HepG2 (cell line): ENCODE measurements around the gene KRTAP9-2.

Source experiments
- BCL3 ChIP-seq: sonication (generic); formaldehyde crosslinking; IDR thresholded peaks from 2 replicates; pipeline ENCODE4 v1.5.1; 2020; ENCODE audit warnings: mild to moderate bottlenecking, missing genetic modification reagents, moderate library complexity
- CBX1 ChIP-seq: IDR thresholded peaks from one replicate; pipeline ENCODE4 v1.6.1; 2016; ENCODE audit warnings: antibody characterized with exemption, low read depth
- CTCF ChIP-seq: sonication (generic); formaldehyde crosslinking; IDR thresholded peaks from 2 replicates; pipeline ENCODE4 v1.5.0; 2020; ENCODE audit warnings: mild to moderate bottlenecking, missing genetic modification reagents, moderate library complexity
- EP300 ChIP-seq, 3 experiments: sonication (generic) in 1 of 3; formaldehyde crosslinking in 1 of 3; IDR thresholded peaks; 2 replicates each; pipeline versions ENCODE4 v1.5.1 to v1.6.1; 2011 to 2020; ENCODE audit warnings: low read depth in 2 of 3, low read length in 2 of 3, borderline replicate concordance in 1 of 3, improper control_type of control experiment in 1 of 3, mild to moderate bottlenecking in 1 of 3, missing genetic modification reagents in 1 of 3, moderate library complexity in 1 of 3
- JUND ChIP-seq: sonication (generic); formaldehyde crosslinking; IDR thresholded peaks from 2 replicates; pipeline ENCODE4 v1.8.0; 2022; ENCODE audit warnings: mild to moderate bottlenecking, missing genetic modification reagents
- POLR2A ChIP-seq, 2 experiments: IDR thresholded peaks; 2 replicates each; pipeline ENCODE4 v1.6.1; 2011; ENCODE audit warnings: low read depth in 2 of 2, low read length in 2 of 2, mild to moderate bottlenecking in 1 of 2, moderate library complexity in 1 of 2; ENCODE audit not compliant: insufficient read depth in 1 of 2
- RAD51 ChIP-seq: fragments of 450-650 bp; IDR thresholded peaks from 2 replicates; pipeline ENCODE4 v1.6.1; 2016; ENCODE audit warnings: borderline replicate concordance
- RFXANK ChIP-seq: IDR thresholded peaks from 2 replicates; pipeline ENCODE4 v1.6.1; 2016
- TEAD2 ChIP-seq: sonication (generic); formaldehyde crosslinking; IDR thresholded peaks from 2 replicates; pipeline ENCODE4 v1.9.0; 2021; ENCODE audit warnings: missing genetic modification reagents
- ZNF687 ChIP-seq: sonication (generic); formaldehyde crosslinking; IDR thresholded peaks from 2 replicates; pipeline ENCODE4 v1.5.1; 2020; ENCODE audit warnings: mild to moderate bottlenecking, missing genetic modification reagents, moderate library complexity
- ZSCAN30 ChIP-seq: sonication (generic); formaldehyde crosslinking; IDR thresholded peaks from 2 replicates; pipeline ENCODE4 v1.5.0; 2020; ENCODE audit warnings: mild to moderate bottlenecking, missing genetic modification reagents
- TF ChIP-seq, protein P1 (sequence below): IDR thresholded peaks from 2 replicates; pipeline ENCODE4 v1.6.1; 2016; ENCODE audit warnings: low read depth, missing genetic modification reagents, missing compliant biosample characterization
- TF ChIP-seq, protein P2 (sequence below): sonication (generic); formaldehyde crosslinking; IDR thresholded peaks from 2 replicates; pipeline ENCODE4 v1.4.0; 2020; ENCODE audit warnings: missing genetic modification reagents, borderline replicate concordance
- TF ChIP-seq, protein P3 (sequence below): IDR thresholded peaks from 2 replicates; pipeline ENCODE4 v1.6.1; 2012; ENCODE audit warnings: low read depth, low read length, improper control_type of control experiment

- TF ChIP-seq ZNF687 (CRISPR knock-in tag) = no peak
- TF ChIP-seq RFXANK (CRISPR knock-in tag) = no peak
- TF ChIP-seq BCL3 (CRISPR knock-in tag) = no peak
- no peak for TF ChIP-seq CTCF (CRISPR knock-in tag)
- no peak for TF ChIP-seq EP300 (IDR thresholded peaks at IDR 0.05; ENCODE audit: low read depth in 2 of 2, low read length in 2 of 2)
- no peak for TF ChIP-seq EP300 (CRISPR knock-in tag; IDR thresholded peaks at IDR 0.05; ENCODE audit: borderline replicate concordance)
- no peak for TF ChIP-seq RAD51
- no peak for TF ChIP-seq JUND (CRISPR knock-in tag)
- TF ChIP-seq, protein P1, sequence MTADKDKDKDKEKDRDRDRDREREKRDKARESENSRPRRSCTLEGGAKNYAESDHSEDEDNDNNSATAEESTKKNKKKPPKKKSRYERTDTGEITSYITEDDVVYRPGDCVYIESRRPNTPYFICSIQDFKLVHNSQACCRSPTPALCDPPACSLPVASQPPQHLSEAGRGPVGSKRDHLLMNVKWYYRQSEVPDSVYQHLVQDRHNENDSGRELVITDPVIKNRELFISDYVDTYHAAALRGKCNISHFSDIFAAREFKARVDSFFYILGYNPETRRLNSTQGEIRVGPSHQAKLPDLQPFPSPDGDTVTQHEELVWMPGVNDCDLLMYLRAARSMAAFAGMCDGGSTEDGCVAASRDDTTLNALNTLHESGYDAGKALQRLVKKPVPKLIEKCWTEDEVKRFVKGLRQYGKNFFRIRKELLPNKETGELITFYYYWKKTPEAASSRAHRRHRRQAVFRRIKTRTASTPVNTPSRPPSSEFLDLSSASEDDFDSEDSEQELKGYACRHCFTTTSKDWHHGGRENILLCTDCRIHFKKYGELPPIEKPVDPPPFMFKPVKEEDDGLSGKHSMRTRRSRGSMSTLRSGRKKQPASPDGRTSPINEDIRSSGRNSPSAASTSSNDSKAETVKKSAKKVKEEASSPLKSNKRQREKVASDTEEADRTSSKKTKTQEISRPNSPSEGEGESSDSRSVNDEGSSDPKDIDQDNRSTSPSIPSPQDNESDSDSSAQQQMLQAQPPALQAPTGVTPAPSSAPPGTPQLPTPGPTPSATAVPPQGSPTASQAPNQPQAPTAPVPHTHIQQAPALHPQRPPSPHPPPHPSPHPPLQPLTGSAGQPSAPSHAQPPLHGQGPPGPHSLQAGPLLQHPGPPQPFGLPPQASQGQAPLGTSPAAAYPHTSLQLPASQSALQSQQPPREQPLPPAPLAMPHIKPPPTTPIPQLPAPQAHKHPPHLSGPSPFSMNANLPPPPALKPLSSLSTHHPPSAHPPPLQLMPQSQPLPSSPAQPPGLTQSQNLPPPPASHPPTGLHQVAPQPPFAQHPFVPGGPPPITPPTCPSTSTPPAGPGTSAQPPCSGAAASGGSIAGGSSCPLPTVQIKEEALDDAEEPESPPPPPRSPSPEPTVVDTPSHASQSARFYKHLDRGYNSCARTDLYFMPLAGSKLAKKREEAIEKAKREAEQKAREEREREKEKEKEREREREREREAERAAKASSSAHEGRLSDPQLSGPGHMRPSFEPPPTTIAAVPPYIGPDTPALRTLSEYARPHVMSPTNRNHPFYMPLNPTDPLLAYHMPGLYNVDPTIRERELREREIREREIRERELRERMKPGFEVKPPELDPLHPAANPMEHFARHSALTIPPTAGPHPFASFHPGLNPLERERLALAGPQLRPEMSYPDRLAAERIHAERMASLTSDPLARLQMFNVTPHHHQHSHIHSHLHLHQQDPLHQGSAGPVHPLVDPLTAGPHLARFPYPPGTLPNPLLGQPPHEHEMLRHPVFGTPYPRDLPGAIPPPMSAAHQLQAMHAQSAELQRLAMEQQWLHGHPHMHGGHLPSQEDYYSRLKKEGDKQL = no peak
- no peak for TF ChIP-seq TEAD2 (CRISPR knock-in tag)
- TF ChIP-seq CBX1 = no peak
- TF ChIP-seq, protein P2, sequence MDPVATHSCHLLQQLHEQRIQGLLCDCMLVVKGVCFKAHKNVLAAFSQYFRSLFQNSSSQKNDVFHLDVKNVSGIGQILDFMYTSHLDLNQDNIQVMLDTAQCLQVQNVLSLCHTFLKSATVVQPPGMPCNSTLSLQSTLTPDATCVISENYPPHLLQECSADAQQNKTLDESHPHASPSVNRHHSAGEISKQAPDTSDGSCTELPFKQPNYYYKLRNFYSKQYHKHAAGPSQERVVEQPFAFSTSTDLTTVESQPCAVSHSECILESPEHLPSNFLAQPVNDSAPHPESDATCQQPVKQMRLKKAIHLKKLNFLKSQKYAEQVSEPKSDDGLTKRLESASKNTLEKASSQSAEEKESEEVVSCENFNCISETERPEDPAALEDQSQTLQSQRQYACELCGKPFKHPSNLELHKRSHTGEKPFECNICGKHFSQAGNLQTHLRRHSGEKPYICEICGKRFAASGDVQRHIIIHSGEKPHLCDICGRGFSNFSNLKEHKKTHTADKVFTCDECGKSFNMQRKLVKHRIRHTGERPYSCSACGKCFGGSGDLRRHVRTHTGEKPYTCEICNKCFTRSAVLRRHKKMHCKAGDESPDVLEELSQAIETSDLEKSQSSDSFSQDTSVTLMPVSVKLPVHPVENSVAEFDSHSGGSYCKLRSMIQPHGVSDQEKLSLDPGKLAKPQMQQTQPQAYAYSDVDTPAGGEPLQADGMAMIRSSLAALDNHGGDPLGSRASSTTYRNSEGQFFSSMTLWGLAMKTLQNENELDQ (CRISPR knock-in tag) = no peak
- TF ChIP-seq, protein P3, sequence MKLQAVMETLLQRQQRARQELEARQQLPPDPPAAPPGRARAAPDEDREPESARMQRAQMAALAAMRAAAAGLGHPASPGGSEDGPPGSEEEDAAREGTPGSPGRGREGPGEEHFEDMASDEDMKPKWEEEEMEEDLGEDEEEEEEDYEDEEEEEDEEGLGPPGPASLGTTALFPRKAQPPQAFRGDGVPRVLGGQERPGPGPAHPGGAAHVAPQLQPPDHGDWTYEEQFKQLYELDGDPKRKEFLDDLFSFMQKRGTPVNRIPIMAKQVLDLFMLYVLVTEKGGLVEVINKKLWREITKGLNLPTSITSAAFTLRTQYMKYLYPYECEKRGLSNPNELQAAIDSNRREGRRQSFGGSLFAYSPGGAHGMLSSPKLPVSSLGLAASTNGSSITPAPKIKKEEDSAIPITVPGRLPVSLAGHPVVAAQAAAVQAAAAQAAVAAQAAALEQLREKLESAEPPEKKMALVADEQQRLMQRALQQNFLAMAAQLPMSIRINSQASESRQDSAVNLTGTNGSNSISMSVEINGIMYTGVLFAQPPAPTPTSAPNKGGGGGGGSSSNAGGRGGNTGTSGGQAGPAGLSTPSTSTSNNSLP = no peak
- TF ChIP-seq ZSCAN30 (CRISPR knock-in tag) = no peak
- TF ChIP-seq POLR2A (IDR thresholded peaks at IDR 0.05; ENCODE audit: insufficient read depth in 1 of 2, low read depth in 2 of 2, low read length in 2 of 2) = no peak
Measured at GRCh38 chr17:41184480-41184961, 41.9 kb upstream of the KRTAP9-2 start, which contains the start of gene KRTAP4-1.
